ENCODE data around the gene NSUN2.

NSUN2 gene

GRCh38 chr5:6567068-6567467 is 65.8 kb downstream of the NSUN2 start:
- no peaks in the 10 kb centered on the region for H3K9me3 ChIP-seq (ENCODE audit: control insufficient read depth, insufficient read depth, low read length)
- WGBS (ENCODE audit: insufficient coverage, insufficient read length), result no CpG with 5 or more reads among the region's 4 CpGs
- H3K27me3 ChIP-seq (ENCODE audit: control insufficient read depth, insufficient read depth, low read length), result no peaks in the 10 kb centered on the region
- H3K27ac ChIP-seq (ENCODE audit: low read length), result no peak overlapping the region
- H3K4me1 ChIP-seq (ENCODE audit: control insufficient read depth, insufficient read depth, low read length), result no peaks in the 10 kb centered on the region
- no peak for DNase-seq (ENCODE audit: low read depth, low spot score)
- no peak overlapping the region for H3K4me3 ChIP-seq (ENCODE audit: low read length)
- no peaks in the 10 kb centered on the region for H3K36me3 ChIP-seq (ENCODE audit: control insufficient read depth, insufficient read depth, low read length)

- WGBS (ENCODE audit: insufficient coverage, insufficient read length), result no CpG with 5 or more reads among the region's 3 CpGs
- Histone ChIP-seq H3K27ac (ENCODE audit: low read length) (no peak overlapping the region), H3K4me3 (ENCODE audit: low read length) (no peak overlapping the region), H3K4me1 (ENCODE audit: control insufficient read depth, insufficient read depth, low read length) (no peaks in the 10 kb centered on the region), H3K27me3 (ENCODE audit: control insufficient read depth, insufficient read depth, low read length) (no peaks in the 10 kb centered on the region), H3K36me3 (ENCODE audit: control insufficient read depth, insufficient read depth, low read length) (no peaks in the 10 kb centered on the region), H3K9me3 (ENCODE audit: control insufficient read depth, insufficient read depth, low read length) (no peaks in the 10 kb centered on the region)
- DNase-seq (ENCODE audit: low read depth, low spot score), result no peak
These were observed 67.4 kb downstream of the NSUN2 start for GRCh38 chr5:6565492-6565891.

GRCh38 chr5:6557807-6558575 is 74.9 kb downstream of the NSUN2 start:
- Histone ChIP-seq H3K27me3 (ENCODE audit: control insufficient read depth, insufficient read depth, low read length) (no peaks in the 10 kb centered on the region), H3K4me1 (ENCODE audit: control insufficient read depth, insufficient read depth, low read length) (no peaks in the 10 kb centered on the region), H3K36me3 (ENCODE audit: control insufficient read depth, insufficient read depth, low read length) (no peaks in the 10 kb centered on the region), H3K9me3 (ENCODE audit: control insufficient read depth, insufficient read depth, low read length) (no peaks in the 10 kb centered on the region), H3K4me3 (ENCODE audit: low read length) (no peak overlapping the region), H3K27ac (ENCODE audit: low read length) (no peak overlapping the region)
- WGBS (ENCODE audit: insufficient coverage, insufficient read length), result no CpG with 5 or more reads among the region's 6 CpGs
- DNase-seq (ENCODE audit: low read depth, low spot score), result no peak

- Histone ChIP-seq H3K27me3 (ENCODE audit: control insufficient read depth, insufficient read depth, low read length) (no peaks in the 10 kb centered on the region), H3K36me3 (ENCODE audit: control insufficient read depth, insufficient read depth, low read length) (no peaks in the 10 kb centered on the region), H3K27ac (ENCODE audit: low read length) (no peak overlapping the region), H3K4me3 (ENCODE audit: low read length) (no peak overlapping the region), H3K4me1 (ENCODE audit: control insufficient read depth, insufficient read depth, low read length) (no peaks in the 10 kb centered on the region), H3K9me3 (ENCODE audit: control insufficient read depth, insufficient read depth, low read length) (no peaks in the 10 kb centered on the region)
- no peak for DNase-seq (ENCODE audit: low read depth, low spot score)
- WGBS (ENCODE audit: insufficient coverage, insufficient read length), result no CpG with 5 or more reads among the region's 1 CpG
These were observed 76.1 kb downstream of the NSUN2 start for GRCh38 chr5:6556802-6557102.

- Histone ChIP-seq H3K36me3 (ENCODE audit: control insufficient read depth, insufficient read depth, low read length) (no peaks in the 10 kb centered on the region), H3K27ac (ENCODE audit: low read length) (no peak overlapping the region), H3K27me3 (ENCODE audit: control insufficient read depth, insufficient read depth, low read length) (no peaks in the 10 kb centered on the region), H3K4me1 (ENCODE audit: control insufficient read depth, insufficient read depth, low read length) (no peaks in the 10 kb centered on the region), H3K4me3 (ENCODE audit: low read length) (no peak overlapping the region), H3K9me3 (ENCODE audit: control insufficient read depth, insufficient read depth, low read length) (no peaks in the 10 kb centered on the region)
- no peak for DNase-seq (ENCODE audit: low read depth, low spot score)
- no CpG with 5 or more reads among the region's 8 CpGs for WGBS (ENCODE audit: insufficient coverage, insufficient read length)
These were observed 76.6 kb downstream of the NSUN2 start for GRCh38 chr5:6556089-6556801.

- H3K36me3 ChIP-seq (ENCODE audit: control insufficient read depth, insufficient read depth, low read length), result no peaks in the 10 kb centered on the region
- no peaks in the 10 kb centered on the region for H3K4me1 ChIP-seq (ENCODE audit: control insufficient read depth, insufficient read depth, low read length)
- H3K27me3 ChIP-seq (ENCODE audit: control insufficient read depth, insufficient read depth, low read length), result no peaks in the 10 kb centered on the region
- DNase-seq (ENCODE audit: low read depth, low spot score), result no peak
- no peak overlapping the region for H3K4me3 ChIP-seq (ENCODE audit: low read length)
- H3K9me3 ChIP-seq (ENCODE audit: control insufficient read depth, insufficient read depth, low read length), result no peaks in the 10 kb centered on the region
- no peak overlapping the region for H3K27ac ChIP-seq (ENCODE audit: low read length)
- no CpG with 5 or more reads among the region's 4 CpGs for WGBS (ENCODE audit: insufficient coverage, insufficient read length)
These were observed 78.0 kb downstream of the NSUN2 start for GRCh38 chr5:6554812-6555211.

- no CpG with 5 or more reads among the region's 11 CpGs for WGBS (ENCODE audit: insufficient coverage, insufficient read length)
- H3K4me1 ChIP-seq (ENCODE audit: control insufficient read depth, insufficient read depth, low read length), result no peaks in the 10 kb centered on the region
- no peaks in the 10 kb centered on the region for H3K36me3 ChIP-seq (ENCODE audit: control insufficient read depth, insufficient read depth, low read length)
- H3K27ac ChIP-seq (ENCODE audit: low read length), result no peak overlapping the region
- H3K9me3 ChIP-seq (ENCODE audit: control insufficient read depth, insufficient read depth, low read length), result no peaks in the 10 kb centered on the region
- no peak for DNase-seq (ENCODE audit: low read depth, low spot score)
- no peak overlapping the region for H3K4me3 ChIP-seq (ENCODE audit: low read length)
- H3K27me3 ChIP-seq (ENCODE audit: control insufficient read depth, insufficient read depth, low read length), result no peaks in the 10 kb centered on the region
These were observed 78.9 kb downstream of the NSUN2 start for GRCh38 chr5:6553972-6554371.

- Histone ChIP-seq H3K4me3 (ENCODE audit: low read length) (no peak overlapping the region), H3K36me3 (ENCODE audit: control insufficient read depth, insufficient read depth, low read length) (no peaks in the 10 kb centered on the region), H3K27ac (ENCODE audit: low read length) (no peak overlapping the region), H3K9me3 (ENCODE audit: control insufficient read depth, insufficient read depth, low read length) (no peaks in the 10 kb centered on the region), H3K27me3 (ENCODE audit: control insufficient read depth, insufficient read depth, low read length) (no peaks in the 10 kb centered on the region), H3K4me1 (ENCODE audit: control insufficient read depth, insufficient read depth, low read length) (no peaks in the 10 kb centered on the region)
- WGBS (ENCODE audit: insufficient coverage, insufficient read length), result no CpG with 5 or more reads among the region's 7 CpGs
- DNase-seq (ENCODE audit: low read depth, low spot score), result no peak
These were observed 80.2 kb downstream of the NSUN2 start for GRCh38 chr5:6552612-6553011.

- H3K27ac ChIP-seq (ENCODE audit: low read length), result no peak overlapping the region
- no peaks in the 10 kb centered on the region for H3K27me3 ChIP-seq (ENCODE audit: control insufficient read depth, insufficient read depth, low read length)
- WGBS (ENCODE audit: insufficient coverage, insufficient read length), result no CpG with 5 or more reads among the region's 6 CpGs
- no peaks in the 10 kb centered on the region for H3K9me3 ChIP-seq (ENCODE audit: control insufficient read depth, insufficient read depth, low read length)
- H3K36me3 ChIP-seq (ENCODE audit: control insufficient read depth, insufficient read depth, low read length), result no peaks in the 10 kb centered on the region
- H3K4me3 ChIP-seq (ENCODE audit: low read length), result no peak overlapping the region
- no peaks in the 10 kb centered on the region for H3K4me1 ChIP-seq (ENCODE audit: control insufficient read depth, insufficient read depth, low read length)
- no peak for DNase-seq (ENCODE audit: low read depth, low spot score)
These were observed 80.9 kb downstream of the NSUN2 start for GRCh38 chr5:6551955-6552313.

GRCh38 chr5:6551287-6551954 is 81.4 kb downstream of the NSUN2 start:
- no peak for DNase-seq (ENCODE audit: low read depth, low spot score)
- Histone ChIP-seq H3K27me3 (ENCODE audit: control insufficient read depth, insufficient read depth, low read length) (no peaks in the 10 kb centered on the region), H3K27ac (ENCODE audit: low read length) (no peak overlapping the region), H3K36me3 (ENCODE audit: control insufficient read depth, insufficient read depth, low read length) (no peaks in the 10 kb centered on the region), H3K4me1 (ENCODE audit: control insufficient read depth, insufficient read depth, low read length) (no peaks in the 10 kb centered on the region), H3K4me3 (ENCODE audit: low read length) (no peak overlapping the region), H3K9me3 (ENCODE audit: control insufficient read depth, insufficient read depth, low read length) (no peaks in the 10 kb centered on the region)
- no CpG with 5 or more reads among the region's 17 CpGs for WGBS (ENCODE audit: insufficient coverage, insufficient read length)

All from iPS DF 6.9 (cell line).